NCI-H748 (cell line): ENCODE measurements around the gene GLB1L.
"Not testable (repeated sequence)": the region's sequence is repeated elsewhere in the genome, so short reads cannot be mapped to it uniquely, and the experiment has no call there.

Experiments used
- DNase-seq: peaks from one replicate; lab custom pipeline; 2025; ENCODE audit not compliant: unreplicated experiment; lab: John Stamatoyannopoulos, UW

The GLB1L gene

GRCh38 chr2:219209236-219210195, 35.7 kb downstream of the GLB1L start:
- no peak for DNase-seq

GRCh38 chr2:219207884-219208740, 37.1 kb downstream of the GLB1L start:
- no peak for DNase-seq

GRCh38 chr2:219207134-219207883, 37.9 kb downstream of the GLB1L start:
- no peak for DNase-seq

- peak; percentile 94 for DNase-seq
These were observed 38.7 kb downstream of the GLB1L start, which contains the start of gene ZFAND2B for GRCh38 chr2:219206328-219207133. Gene ZFAND2B (plus strand): TSS chr2:219206782. CDS start chr2:219206988, 206 bp downstream.

GRCh38 chr2:219205981-219206327, 39.3 kb downstream of the GLB1L start:
- DNase-seq: no peak

DNA sequence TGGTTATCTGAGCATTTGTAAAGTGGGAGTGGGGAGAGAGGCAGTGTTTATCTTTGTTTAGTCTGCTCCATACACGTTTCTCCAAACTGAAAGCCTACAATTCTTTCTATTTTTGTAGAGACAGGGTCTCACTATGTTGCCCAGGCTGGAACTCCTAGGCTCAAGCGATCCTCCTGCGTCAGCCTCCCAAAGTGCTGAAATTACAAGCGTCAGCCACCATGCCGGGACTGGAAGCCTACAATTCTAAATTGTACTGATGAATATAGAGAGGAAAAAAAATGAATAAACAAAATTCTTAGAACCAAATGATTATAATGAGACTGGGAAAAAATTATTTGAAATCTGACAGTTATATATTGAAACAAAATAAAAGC, 40.1 kb downstream of the GLB1L start:
- DNase-seq: no peak

DNA sequence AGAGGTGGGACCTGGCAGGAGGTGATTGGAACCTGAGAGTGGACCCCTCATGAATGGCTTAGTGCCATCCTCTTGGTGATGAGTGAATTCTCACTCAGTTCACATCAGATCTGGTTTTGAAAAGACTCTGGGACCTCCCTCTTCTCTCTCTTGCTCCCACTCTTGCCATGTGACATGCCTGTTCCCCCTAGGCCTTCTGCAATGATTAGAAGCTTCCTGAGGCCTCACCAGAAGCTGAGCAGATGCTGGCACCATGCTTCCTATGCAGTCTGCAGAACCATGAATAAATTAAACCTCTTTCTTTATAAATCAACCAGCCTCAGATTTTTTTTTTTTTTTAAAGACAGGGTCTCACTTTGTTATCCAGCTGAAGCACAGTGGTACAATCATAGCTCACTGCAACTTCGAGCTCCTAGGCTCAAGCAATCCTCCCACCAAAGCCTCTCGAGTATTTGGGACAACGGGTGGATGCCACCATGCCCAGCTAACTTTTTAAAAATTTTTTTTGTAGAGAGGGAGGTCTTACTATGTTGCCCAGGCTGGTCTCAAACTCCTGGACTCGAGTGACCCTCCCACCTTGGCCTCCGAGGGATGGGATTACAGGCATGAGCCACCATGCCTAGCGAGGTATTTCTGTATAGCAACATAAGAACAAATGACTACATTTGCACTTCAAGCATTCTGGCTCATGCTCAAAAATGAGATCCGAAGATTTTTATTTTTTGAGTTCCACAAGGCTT, 40.6 kb downstream of the GLB1L start:
- no peak for DNase-seq

- DNase-seq: not testable (repeated sequence)
These were observed 43.9 kb downstream of the GLB1L start for GRCh38 chr2:219201331-219201730.

- DNase-seq: not testable (repeated sequence)
These were observed 44.5 kb downstream of the GLB1L start for GRCh38 chr2:219200502-219201326.

DNA sequence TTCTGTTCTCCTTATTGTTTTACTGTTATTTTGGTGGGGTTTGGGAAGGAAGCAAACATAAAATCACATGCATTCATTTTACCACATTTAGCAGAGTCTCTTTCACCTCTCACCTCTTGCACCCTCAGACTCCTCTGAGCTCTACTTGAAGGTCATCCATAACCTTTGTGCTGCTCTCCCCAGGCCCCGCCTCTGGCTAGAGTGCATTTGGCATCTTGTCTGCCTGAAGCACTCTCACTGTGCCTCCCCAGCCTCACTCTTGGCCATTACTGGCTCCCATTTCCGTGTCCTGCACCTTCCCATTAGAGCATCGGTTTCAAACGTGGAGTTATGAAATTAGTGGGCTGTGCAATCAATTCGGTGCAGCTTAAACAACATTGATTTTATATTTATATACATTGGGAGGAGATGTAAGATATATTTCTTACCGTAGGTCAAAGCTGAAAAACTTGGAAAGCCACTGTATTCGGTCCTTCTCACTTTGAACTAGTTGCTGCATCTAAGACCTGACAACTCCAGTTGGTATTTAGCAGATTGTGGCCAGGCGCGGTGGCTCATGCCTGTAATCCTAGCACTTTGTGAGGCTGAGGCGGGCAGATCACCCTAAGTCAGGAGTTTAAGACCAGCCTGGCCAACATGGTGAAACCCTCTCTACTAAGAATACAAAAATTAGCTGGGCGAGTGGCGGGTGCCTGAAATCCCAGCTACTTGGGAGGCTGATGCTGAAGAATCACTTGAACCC, 45.6 kb downstream of the GLB1L start:
- DNase-seq: no peak

DNA sequence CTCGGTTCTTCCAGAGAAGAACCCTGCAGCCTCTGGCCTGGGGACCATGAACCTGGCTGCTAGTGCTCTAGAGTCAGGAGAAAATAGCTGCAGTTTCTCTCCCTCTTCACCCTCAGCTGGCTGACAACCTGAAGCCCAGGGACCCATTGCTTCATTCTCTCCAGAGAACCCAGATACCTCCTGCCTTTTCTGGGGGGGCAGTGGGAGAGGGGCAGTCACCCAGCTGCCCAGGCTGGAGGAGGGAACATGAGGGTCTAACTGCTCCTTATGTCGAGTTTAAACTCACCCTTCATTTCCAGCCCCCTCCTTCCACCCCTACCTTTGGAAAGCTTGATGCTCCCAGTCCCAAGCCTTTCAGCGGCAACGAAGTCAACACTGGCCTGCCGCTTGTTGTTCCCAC, 46.3 kb downstream of the GLB1L start:
- DNase-seq: no peak

DNA sequence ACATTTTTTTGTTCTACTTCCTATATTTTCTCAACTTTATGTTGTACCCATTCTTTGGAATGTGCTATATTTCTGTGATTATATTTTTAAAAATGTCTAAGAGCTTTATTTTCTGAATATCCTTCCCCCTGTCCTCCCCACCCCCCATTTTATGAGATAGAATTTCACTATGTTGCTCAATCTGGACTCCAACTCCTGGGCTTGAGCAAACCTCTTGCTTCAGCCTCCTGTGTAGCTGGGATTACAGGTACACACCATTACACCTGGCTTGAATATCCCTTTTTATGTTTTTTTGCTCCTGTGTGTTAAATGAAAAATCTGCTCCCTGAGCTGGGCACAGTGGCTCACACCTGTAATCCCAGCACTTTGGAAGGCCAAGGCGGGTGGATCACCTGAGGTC, 47.9 kb downstream of the GLB1L start:
- DNase-seq: no peak

DNA sequence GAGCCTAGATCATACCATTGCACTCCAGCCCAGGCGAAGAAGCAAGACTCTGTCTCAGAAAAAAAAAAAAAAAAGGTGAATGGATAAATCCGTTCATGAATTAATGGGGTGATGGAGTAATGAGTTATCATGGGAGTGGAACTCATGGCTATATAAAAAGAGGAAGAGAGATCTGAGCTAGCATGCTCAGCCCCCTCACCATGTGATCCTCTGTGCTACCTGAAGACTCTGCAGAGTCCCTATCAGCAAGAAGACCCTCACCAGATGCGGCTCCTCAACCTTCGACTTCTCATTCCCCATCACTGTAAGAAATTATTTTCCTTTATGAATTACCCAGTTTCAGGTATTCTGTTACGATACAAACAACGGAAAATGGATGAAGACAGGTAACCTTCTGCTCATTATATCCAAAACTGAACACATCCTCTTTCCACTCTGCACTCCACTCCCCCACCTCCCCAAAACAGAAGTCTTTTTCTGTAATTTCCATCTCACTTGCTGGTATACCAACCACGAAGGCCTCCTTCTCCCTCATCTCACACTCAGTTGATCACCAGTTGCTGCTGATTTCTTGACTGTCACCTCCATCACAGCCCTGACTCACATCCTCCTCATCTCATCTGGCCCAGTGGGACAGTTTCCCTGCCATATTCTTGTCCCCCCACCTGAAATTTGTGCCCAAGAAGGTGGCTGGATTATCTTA, 58.3 kb downstream of the GLB1L start:
- DNase-seq: no peak
